HG02885 (cell line): ENCODE data around the gene TCF23.
"Not testable (repeated sequence)": the region's sequence is repeated elsewhere in the genome, so short reads cannot be mapped to it uniquely, and the experiment has no call there.

ENCODE experiments used
- ATAC-seq: cut with Tn5 transposase; IDR thresholded peaks from one replicate; pipeline ENCODE4 v1.9.1; 2021; ENCODE audit warnings: mild to moderate bottlenecking; ENCODE audit not compliant: unreplicated experiment, poor library complexity

Gene TCF23

GRCh38 chr2:27184115-27184514 lies 35.3 kb downstream of the TCF23 start:
- ATAC-seq = no peak

GRCh38 chr2:27185331-27186026 lies 36.7 kb downstream of the TCF23 start:
- no peak for ATAC-seq

GRCh38 chr2:27186613-27187345 lies 38.0 kb downstream of the TCF23 start:
- no peak for ATAC-seq

DNA sequence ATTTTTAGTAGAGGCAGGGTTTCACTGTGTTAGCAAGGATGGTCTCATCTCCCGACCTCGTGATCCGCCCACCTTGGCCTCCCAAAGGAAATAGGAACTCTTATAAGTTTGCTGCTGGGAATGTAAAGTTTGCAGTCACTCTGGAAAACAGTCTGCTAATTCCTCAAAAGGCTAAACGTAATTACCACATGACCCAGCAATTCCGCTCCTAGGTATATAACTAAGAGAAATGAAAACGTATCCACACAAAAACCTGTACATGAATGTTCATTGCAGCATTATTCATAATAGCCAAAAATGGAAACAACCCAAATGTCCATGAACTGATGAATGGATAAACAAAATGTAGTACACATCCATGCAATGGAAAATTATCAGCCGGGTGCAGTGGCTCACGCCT lies 41.2 kb downstream of the TCF23 start:
- ATAC-seq = no peak

DNA sequence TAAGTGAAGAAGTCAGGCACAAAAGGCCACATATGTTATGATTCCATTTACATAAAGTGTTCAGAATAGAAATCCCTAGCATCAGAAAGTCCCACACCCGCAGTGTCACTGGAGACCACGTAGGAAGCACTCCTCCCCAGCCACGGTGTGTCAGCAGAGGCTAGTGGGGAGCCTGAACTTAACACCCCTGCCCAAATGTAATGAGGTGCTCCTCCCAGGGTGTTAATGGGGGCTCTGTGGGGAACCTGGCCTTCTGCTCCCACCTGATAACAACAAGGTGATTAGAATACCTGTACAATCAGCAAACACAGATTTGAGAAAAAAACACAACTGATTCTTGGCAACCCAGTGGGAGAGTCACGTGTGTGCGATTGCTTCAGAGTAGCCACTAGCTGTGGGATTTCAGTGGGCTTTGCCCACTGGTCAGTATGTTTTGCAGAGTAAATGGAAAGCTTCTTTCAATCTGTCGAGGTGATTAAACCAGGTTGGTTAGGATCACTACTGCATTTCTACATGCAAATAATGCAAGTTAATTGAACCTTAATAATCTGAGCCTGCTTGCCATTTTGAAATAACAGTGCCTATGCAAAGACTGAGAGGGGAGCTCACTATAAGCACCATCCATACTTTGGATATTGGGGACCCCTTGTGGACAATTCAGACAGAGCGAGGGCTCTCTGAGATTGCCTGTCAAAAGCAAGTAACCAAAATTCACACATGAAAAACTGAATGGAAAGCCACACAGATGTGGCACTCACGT lies 42.4 kb downstream of the TCF23 start:
- no peak for ATAC-seq

DNA sequence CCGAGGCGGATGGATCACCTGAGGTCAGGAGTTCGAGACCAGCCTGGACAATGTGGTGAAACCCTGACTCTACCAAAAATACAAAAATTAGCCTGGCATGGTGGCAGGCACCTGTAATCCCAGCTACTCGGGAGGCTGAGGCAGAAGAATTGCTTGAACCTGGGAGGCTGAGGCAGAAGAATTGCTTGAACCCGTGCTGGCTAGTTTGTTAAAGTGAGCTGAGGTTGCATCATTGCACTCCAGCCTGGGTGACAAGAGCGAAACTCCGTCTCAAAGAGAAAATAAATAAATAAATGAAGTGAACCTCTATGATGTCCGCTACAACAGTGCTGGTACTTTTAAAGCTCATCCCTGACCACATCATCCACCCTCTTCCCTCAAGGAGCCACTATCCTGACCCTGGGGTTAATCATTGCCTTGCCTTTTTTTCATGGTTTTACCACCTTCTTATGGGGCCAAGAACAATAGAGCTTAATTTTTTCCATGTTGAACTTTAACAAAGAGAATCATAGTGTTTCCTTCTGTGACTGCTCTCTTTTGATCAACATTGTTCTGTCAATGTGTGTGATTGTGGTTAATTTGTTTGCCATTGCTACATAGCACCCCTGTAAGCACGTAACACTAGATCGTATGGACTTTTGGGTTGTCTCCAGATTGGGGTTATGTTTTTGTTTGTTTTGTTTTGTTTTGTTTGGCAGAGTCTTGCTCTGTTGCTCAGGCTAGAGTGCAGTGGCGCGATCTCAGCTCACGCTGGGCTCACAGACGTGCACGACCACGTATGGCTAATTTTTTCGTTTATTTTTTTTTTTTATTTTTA lies 45.9 kb downstream of the TCF23 start:
- no peak for ATAC-seq

- not testable (repeated sequence) for ATAC-seq
These were observed 47.0 kb downstream of the TCF23 start for GRCh38 chr2:27195799-27196198.

DNA sequence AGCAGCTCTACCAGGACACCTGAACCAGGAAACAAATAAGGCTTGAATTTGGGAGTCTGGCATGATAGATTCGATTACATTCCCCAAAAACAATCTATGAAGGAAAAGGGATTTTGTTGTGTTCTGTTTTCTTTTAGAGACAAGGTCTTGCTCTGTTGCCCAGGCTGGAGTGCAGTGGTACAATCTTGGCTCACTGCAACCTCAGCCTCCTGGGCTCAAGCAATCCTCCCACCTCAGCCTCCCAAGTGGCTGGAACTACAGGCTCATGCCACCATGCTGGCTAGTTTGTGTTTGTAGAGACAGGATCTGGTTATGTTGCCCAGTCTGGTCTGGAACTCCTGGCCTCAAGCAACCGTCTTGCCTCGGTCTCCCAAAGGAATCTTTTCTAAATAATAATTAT lies 49.3 kb downstream of the TCF23 start:
- ATAC-seq = not testable (repeated sequence)

DNA sequence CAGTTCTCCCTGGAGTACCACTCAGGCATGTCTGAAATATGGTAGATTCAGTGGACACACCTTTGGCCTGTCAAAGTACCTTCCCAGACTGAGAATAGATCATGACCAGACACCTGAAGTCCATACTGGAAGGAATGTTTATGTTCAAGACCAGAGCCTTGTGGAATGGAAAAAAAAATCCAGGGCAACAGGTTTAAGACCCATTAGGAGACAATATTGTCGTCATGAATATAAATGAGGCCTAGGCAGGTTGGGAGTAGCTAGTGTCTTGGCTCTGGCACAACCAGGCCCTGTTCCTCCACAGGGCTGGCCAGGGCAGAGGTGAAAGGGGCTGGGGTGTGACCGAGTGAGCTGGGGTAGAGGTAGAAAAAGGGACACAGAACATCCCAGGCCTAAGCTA lies 49.8 kb downstream of the TCF23 start:
- no peak for ATAC-seq

DNA sequence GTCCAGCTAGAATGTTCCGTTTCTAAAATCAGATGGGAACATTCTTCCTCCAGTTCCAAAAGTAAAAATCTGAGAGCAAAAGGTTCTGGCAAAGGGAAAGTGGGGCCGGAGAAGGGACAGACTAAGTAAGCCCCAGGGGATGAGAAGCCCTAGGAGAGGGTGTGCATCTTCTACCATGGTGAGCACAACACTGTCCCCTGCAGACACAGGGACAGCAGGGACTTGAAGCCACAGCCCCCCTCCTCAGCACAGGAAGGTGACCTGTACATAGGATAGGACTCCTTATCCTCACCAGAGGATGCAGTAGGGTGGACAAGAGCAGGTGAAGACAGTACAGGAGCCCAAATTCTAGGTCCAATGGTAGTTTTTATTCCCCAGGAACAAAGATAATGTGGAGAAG lies 50.4 kb downstream of the TCF23 start:
- no peak for ATAC-seq

GRCh38 chr2:27201675-27202074 lies 52.9 kb downstream of the TCF23 start:
- ATAC-seq = no peak

GRCh38 chr2:27202854-27203253 lies 54.0 kb downstream of the TCF23 start:
- no peak for ATAC-seq

DNA sequence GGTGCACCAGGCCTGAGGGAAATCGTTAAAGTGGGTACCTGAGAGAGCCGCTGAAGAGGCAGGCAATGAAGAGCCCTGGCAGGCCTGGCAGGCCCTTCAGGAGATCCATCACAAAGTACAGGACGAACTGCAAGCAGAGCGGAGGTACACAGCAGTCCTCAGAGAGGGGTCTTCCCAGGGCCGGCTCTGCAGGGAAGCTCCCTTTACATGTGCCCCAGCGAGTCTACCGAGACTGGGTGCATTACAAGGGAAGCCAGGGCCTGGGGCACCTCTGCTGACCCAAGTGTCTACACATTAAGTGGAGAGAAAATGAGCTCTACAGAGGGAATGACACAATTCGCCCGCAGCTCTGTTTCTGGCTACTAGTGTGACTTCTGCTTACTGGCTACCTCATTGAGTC lies 54.9 kb downstream of the TCF23 start:
- no peak for ATAC-seq

DNA sequence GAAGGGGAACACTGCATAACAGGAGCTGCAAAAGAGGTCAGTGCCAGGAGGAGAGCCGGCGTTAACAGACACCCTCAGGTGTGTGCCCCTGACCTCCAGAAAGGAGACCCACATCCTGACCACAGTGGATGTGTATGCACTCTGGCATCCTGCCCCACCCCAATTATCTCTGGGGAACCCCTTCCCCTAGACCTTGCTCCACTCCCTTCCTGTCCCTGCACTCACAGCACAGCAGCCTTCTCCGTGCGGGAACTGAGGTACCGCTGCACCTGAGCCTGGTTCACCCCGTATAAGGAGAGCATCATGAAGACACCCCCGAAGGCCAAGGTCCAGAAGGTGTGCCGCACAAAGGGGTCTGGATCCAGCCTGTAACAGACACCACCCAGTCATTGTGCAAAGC lies 55.8 kb downstream of the TCF23 start:
- no peak for ATAC-seq

DNA sequence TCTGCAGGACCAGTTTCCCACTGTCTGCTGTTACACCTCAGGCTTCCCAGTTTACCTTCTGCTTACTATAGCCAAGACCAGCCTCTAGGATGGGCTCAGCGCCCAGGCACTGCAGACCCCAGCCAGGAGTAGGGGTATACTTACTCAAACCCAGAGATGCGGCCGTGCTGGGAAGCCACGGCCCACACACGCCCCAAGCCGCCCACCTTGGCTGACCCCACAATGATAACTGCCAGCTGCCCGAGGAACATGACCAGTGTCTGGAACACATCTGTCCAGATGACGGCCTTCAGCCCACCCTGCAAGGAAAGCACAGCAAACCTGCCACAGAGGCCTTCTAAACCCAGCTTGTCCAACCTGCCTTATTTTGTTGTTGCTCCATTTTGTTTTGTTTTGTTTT lies 56.4 kb downstream of the TCF23 start:
- ATAC-seq = no peak

- ATAC-seq = no peak
These were observed 57.5 kb downstream of the TCF23 start for GRCh38 chr2:27206346-27206745.
